ENCODE results near the gene UBE3C. TPM values are rescaled to one million over a fixed set of nuclear protein-coding genes. Genes with fewer than 3 reads are reported as not detected.

Gene UBE3C
- total and polyA plus RNA-seq, 9 of the 15 experiments (the other 6 are each of a cell fraction or from before 2014, with no cell fraction given): 9.6 to 91.7 (median 75.4) TPM

DNA sequence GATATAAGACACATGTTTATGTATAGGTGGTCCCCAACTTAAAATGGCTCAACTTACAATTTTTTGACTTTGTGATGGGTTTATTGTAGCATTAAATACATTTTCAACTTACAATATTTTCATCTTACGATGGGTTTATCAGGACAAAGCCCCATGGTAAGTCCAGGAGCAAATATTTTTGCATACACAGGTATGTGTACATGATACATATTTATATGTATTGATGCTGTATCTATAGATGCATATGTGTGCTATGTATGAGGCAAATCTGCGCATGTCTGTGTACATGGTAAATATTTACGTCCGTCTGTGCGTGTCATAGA, 664 bp upstream of the UBE3C start (continued):
- no peak for TF ChIP-seq GABPA (tag; conservative IDR thresholded peaks at IDR 0.05; ENCODE audit: low read depth)
- TF ChIP-seq XRCC5 (IDR thresholded peaks at IDR 0.05; ENCODE audit: low read depth, low read length): no peak
- TF ChIP-seq POLR2H (tag; IDR thresholded peaks at IDR 0.05; ENCODE audit: low read depth): peak; percentile 20; the same call in 1 of the 2 replicates
- no peak for TF ChIP-seq ZNF75A (CRISPR knock-in tag; IDR thresholded peaks at IDR 0.05)
- TF ChIP-seq PTBP1 (IDR thresholded peaks at IDR 0.05; ENCODE audit: low read depth, low read length): no peak
- TF ChIP-seq BMI1 (IDR thresholded peaks at IDR 0.05; ENCODE audit: low read length): no peak
- TF ChIP-seq, protein P1, sequence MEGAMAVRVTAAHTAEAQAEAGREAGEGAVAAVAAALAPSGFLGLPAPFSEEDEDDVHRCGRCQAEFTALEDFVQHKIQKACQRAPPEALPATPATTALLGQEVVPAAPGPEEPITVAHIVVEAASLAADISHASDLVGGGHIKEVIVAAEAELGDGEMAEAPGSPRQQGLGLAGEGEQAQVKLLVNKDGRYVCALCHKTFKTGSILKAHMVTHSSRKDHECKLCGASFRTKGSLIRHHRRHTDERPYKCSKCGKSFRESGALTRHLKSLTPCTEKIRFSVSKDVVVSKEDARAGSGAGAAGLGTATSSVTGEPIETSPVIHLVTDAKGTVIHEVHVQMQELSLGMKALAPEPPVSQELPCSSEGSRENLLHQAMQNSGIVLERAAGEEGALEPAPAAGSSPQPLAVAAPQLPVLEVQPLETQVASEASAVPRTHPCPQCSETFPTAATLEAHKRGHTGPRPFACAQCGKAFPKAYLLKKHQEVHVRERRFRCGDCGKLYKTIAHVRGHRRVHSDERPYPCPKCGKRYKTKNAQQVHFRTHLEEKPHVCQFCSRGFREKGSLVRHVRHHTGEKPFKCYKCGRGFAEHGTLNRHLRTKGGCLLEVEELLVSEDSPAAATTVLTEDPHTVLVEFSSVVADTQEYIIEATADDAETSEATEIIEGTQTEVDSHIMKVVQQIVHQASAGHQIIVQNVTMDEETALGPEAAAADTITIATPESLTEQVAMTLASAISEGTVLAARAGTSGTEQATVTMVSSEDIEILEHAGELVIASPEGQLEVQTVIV (CRISPR knock-in tag; IDR thresholded peaks at IDR 0.05; ENCODE audit: borderline replicate concordance): no peak
- TF ChIP-seq, protein P2, sequence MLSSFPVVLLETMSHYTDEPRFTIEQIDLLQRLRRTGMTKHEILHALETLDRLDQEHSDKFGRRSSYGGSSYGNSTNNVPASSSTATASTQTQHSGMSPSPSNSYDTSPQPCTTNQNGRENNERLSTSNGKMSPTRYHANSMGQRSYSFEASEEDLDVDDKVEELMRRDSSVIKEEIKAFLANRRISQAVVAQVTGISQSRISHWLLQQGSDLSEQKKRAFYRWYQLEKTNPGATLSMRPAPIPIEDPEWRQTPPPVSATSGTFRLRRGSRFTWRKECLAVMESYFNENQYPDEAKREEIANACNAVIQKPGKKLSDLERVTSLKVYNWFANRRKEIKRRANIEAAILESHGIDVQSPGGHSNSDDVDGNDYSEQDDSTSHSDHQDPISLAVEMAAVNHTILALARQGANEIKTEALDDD (IDR thresholded peaks at IDR 0.05): no peak
- TF ChIP-seq PHB2 (IDR thresholded peaks at IDR 0.05; ENCODE audit: low read depth): no peak
- TF ChIP-seq, protein P3, sequence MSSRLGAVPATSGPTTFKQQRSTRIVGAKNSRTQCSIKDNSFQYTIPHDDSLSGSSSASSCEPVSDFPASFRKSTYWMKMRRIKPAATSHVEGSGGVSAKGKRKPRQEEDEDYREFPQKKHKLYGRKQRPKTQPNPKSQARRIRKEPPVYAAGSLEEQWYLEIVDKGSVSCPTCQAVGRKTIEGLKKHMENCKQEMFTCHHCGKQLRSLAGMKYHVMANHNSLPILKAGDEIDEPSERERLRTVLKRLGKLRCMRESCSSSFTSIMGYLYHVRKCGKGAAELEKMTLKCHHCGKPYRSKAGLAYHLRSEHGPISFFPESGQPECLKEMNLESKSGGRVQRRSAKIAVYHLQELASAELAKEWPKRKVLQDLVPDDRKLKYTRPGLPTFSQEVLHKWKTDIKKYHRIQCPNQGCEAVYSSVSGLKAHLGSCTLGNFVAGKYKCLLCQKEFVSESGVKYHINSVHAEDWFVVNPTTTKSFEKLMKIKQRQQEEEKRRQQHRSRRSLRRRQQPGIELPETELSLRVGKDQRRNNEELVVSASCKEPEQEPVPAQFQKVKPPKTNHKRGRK (tag; IDR thresholded peaks at IDR 0.05): no peak
- TF ChIP-seq ZZZ3 (IDR thresholded peaks at IDR 0.05): 0 out of 2 replicates have a peak, but pooled peaks have one; percentile 40
- TF ChIP-seq PHF20 (IDR thresholded peaks at IDR 0.05; ENCODE audit: partially characterized antibody): no peak
- TF ChIP-seq, protein P4, sequence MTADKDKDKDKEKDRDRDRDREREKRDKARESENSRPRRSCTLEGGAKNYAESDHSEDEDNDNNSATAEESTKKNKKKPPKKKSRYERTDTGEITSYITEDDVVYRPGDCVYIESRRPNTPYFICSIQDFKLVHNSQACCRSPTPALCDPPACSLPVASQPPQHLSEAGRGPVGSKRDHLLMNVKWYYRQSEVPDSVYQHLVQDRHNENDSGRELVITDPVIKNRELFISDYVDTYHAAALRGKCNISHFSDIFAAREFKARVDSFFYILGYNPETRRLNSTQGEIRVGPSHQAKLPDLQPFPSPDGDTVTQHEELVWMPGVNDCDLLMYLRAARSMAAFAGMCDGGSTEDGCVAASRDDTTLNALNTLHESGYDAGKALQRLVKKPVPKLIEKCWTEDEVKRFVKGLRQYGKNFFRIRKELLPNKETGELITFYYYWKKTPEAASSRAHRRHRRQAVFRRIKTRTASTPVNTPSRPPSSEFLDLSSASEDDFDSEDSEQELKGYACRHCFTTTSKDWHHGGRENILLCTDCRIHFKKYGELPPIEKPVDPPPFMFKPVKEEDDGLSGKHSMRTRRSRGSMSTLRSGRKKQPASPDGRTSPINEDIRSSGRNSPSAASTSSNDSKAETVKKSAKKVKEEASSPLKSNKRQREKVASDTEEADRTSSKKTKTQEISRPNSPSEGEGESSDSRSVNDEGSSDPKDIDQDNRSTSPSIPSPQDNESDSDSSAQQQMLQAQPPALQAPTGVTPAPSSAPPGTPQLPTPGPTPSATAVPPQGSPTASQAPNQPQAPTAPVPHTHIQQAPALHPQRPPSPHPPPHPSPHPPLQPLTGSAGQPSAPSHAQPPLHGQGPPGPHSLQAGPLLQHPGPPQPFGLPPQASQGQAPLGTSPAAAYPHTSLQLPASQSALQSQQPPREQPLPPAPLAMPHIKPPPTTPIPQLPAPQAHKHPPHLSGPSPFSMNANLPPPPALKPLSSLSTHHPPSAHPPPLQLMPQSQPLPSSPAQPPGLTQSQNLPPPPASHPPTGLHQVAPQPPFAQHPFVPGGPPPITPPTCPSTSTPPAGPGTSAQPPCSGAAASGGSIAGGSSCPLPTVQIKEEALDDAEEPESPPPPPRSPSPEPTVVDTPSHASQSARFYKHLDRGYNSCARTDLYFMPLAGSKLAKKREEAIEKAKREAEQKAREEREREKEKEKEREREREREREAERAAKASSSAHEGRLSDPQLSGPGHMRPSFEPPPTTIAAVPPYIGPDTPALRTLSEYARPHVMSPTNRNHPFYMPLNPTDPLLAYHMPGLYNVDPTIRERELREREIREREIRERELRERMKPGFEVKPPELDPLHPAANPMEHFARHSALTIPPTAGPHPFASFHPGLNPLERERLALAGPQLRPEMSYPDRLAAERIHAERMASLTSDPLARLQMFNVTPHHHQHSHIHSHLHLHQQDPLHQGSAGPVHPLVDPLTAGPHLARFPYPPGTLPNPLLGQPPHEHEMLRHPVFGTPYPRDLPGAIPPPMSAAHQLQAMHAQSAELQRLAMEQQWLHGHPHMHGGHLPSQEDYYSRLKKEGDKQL (CRISPR knock-in tag; IDR thresholded peaks at IDR 0.05; ENCODE audit: borderline replicate concordance): 0 out of 2 replicates have a peak, but pooled peaks have one; percentile 38
- 0 out of 2 replicates have a peak, but pooled peaks have one; percentile 15 for TF ChIP-seq GATAD2B (IDR thresholded peaks at IDR 0.05; ENCODE audit: borderline replicate concordance)
- no peak for TF ChIP-seq KDM2B (CRISPR knock-in tag; IDR thresholded peaks at IDR 0.05)

All from K562 (cell line).